ENCODE data around the gene ZNF575. TPM values are rescaled to one million over a fixed set of nuclear protein-coding genes. Genes with fewer than 3 reads are reported as not detected.

ZNF575 gene
- total and polyA plus RNA-seq, 2 donors (not counting 3 experiments of a cell fraction or from before 2014, with no cell fraction given) = 0.57 to 3.0 TPM

DNA sequence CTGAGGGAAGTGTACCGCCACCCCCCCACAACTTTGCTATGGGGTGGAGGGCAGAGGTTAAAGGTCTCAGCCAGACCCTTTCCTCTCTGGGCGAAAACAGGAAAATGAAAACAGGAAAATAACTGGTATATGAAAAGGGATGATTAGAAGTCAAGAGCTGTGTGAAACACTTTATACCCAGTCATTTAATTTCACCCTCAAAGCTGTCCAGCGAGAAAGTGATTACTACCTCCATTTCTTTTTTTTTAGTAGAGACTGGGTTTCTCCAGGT is 27.9 kb upstream of the ZNF575 start:
- Histone ChIP-seq H3K36me3 (ENCODE audit: control insufficient read depth in 2 of 2, extremely low read depth in 1 of 2, insufficient read depth in 2 of 2, low read length in 2 of 2) (peaks cover 0 to 9% of the 10 kb centered on the region in 2 experiments), H3K27me3 (ENCODE audit: control insufficient read depth in 2 of 2, insufficient read depth in 2 of 2, low read length in 2 of 2) (no peaks in the 10 kb centered on the region), H2AFZ (ENCODE audit: low read depth, low read length) (peak overlapping the region; percentile 94), H3K4me2 (ENCODE audit: insufficient read depth, low read length) (peak overlapping the region; percentile 83), H3K9ac (replicated peaks; ENCODE audit: extremely low read depth, insufficient read depth, low read length) (no peak overlapping the region), H3K9me1 (replicated peaks; ENCODE audit: control insufficient read depth, extremely low read depth, insufficient read depth, low read length) (no peaks in the 10 kb centered on the region), H4K20me1 (replicated peaks; ENCODE audit: control insufficient read depth, extremely low read depth, insufficient read depth, low read length) (no peaks in the 10 kb centered on the region), H3K9me3 (replicated peaks; ENCODE audit: control insufficient read depth, insufficient read depth, low read length) (no peaks in the 10 kb centered on the region), H3K27ac (ENCODE audit: insufficient read depth, low read depth, low read length) (no peak overlapping the region), H3K79me2 (ENCODE audit: control insufficient read depth, insufficient read depth, low read length) (no peaks in the 10 kb centered on the region), H3K4me1 (ENCODE audit: control insufficient read depth, extremely low read depth, insufficient read depth, low read length) (peaks cover 11% of the 10 kb centered on the region), H3K4me3 (replicated peaks in 1 of 3; ENCODE audit: insufficient read depth in 1 of 3, low read depth in 1 of 3, low read length in 3 of 3) (no peak overlapping the region)
- peak; percentile 15 for FAIRE-seq
- BruUV-seq (replicated peaks) = no TSS peak
- ChIA-PET POLR2A (no interaction called here), CTCF (interaction anchor here (1.2 to 3.0 kb wide), 6 partner anchors 15 to 1065 kb away, joined by 3 to 47 read pairs (median 7); no protein-coding TSS in a partner anchor)
- TF ChIP-seq JUN (IDR thresholded peaks at IDR 0.05; ENCODE audit: borderline replicate concordance, insufficient read depth, insufficient read length, low read depth) (no peak), MYC (IDR thresholded peaks at IDR 0.05; ENCODE audit: low read depth, low read length) (no peak), EZH2 (IDR thresholded peaks at IDR 0.05; ENCODE audit: borderline replicate concordance, low read depth, low read length, severe bottlenecking) (no peak), POLR2A (IDR thresholded peaks at IDR 0.05; ENCODE audit: low read depth, low read length) (no peak), GATA2 (IDR thresholded peaks at IDR 0.05; ENCODE audit: insufficient read depth, insufficient read length, low read depth, low read length) (no peak), FOS (IDR thresholded peaks at IDR 0.05; ENCODE audit: borderline replicate concordance, insufficient read depth, low read length) (no peak), POLR2AphosphoS5 (IDR thresholded peaks at IDR 0.05; ENCODE audit: insufficient read depth, low read depth, low read length) (no peak)
- TF ChIP-seq, protein P1, sequence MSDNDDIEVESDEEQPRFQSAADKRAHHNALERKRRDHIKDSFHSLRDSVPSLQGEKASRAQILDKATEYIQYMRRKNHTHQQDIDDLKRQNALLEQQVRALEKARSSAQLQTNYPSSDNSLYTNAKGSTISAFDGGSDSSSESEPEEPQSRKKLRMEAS (IDR thresholded peaks at IDR 0.05; ENCODE audit: insufficient read depth, insufficient read length) = no peak
- TF ChIP-seq, protein P2, sequence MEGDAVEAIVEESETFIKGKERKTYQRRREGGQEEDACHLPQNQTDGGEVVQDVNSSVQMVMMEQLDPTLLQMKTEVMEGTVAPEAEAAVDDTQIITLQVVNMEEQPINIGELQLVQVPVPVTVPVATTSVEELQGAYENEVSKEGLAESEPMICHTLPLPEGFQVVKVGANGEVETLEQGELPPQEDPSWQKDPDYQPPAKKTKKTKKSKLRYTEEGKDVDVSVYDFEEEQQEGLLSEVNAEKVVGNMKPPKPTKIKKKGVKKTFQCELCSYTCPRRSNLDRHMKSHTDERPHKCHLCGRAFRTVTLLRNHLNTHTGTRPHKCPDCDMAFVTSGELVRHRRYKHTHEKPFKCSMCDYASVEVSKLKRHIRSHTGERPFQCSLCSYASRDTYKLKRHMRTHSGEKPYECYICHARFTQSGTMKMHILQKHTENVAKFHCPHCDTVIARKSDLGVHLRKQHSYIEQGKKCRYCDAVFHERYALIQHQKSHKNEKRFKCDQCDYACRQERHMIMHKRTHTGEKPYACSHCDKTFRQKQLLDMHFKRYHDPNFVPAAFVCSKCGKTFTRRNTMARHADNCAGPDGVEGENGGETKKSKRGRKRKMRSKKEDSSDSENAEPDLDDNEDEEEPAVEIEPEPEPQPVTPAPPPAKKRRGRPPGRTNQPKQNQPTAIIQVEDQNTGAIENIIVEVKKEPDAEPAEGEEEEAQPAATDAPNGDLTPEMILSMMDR (IDR thresholded peaks at IDR 0.05; ENCODE audit: extremely low read depth in 1 of 2, insufficient read depth in 1 of 2, low read depth in 1 of 2, low read length in 2 of 2) = no peak
- DNase-seq (ENCODE audit: low read depth, low spot score) = peak; percentile 23
- dilution Hi-C loops (cut with MboI; ENCODE audit: extremely low pct_ligation_motif_present, low sequenced_read_pairs) = no loop called here
- intact Hi-C loops (cut with micrococcal nuclease) = loop anchor here (2.0 kb wide), 1 partner anchor 22 kb away; the partner anchor contains the start of gene ETHE1

All from endothelial cell of umbilical vein (primary cell).